Skin of body (tissue), 2 donors: Measurements from ENCODE around the gene MCEE. TPM values are rescaled to one million over a fixed set of nuclear protein-coding genes. Genes with fewer than 3 reads are reported as not detected.
"Not testable (repeated sequence)": the region's sequence is repeated elsewhere in the genome, so short reads cannot be mapped to it uniquely, and the experiment has no call there.

Experiments
- DNase-seq: peaks from one replicate; lab custom pipeline; 2025; lab: John Stamatoyannopoulos, UW
- total RNA-seq: library from RNA; depleted of rRNA; stranded (reverse); fragments of >200 nt; gene quantifications from one replicate; pipeline ENCODE4 v1.2.3, GENCODE V29; 2014

Gene MCEE
- total RNA-seq, 1 donor from 2014 or later: 33.5 TPM

DNA sequence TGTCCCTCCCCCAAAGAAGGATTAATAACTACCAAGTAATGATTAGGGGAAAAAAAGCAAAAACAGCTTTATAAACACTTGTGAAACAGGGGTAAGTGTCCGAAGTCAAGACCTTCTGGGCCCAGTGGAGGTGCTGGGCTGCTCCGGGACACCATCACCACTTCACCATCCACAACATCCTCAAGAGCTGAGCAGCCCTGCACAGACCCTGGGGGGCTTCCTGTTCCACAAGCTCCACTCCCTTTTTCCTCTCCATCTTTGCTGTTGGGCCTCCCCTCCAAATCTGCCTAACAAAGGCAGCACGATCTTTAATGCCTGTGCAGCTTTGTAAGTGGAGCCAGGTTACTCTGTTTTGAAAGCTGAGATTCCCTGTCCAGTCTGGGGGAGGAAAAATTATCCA lies 46.7 kb downstream of the MCEE start:
- not testable (repeated sequence) for DNase-seq

DNA sequence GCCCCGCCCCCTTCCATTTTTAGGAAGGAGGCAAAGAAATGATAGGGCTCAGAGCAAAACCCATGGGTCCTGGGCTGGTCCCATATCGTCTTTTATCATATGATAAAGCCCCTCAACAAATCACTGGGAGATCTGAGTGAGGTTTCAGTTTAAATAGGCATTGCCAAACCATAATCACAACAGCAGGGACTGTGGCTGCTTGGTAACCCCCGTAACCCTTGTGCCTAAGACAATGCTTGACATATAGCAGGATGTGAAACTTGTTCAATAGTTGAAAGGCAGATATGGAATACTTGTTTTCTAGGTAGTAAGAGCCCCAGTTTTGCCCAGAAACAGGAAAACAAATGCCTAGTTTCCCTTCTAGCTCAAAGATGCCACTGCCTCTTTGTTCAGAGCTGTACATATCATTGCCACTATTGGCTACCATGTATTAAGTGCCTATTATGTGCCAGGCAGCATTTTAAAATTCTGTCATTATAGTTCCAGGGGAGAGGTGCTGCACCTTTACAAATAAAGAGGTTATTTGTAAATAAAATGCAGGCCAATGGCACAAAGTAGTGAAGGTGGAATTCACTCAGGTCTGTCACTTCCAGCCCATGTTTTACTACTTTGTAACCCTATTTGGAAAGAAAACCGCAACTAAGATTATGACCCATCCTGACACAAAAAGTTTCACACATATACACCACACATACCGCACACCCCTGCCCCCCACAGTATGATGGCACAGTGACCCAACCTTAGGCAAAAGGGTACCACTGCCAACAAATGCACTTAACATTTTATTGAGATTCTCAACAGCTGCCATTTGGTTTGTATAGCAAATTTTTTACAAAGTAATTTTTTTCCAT lies 47.4 kb downstream of the MCEE start:
- no peak for DNase-seq

DNA sequence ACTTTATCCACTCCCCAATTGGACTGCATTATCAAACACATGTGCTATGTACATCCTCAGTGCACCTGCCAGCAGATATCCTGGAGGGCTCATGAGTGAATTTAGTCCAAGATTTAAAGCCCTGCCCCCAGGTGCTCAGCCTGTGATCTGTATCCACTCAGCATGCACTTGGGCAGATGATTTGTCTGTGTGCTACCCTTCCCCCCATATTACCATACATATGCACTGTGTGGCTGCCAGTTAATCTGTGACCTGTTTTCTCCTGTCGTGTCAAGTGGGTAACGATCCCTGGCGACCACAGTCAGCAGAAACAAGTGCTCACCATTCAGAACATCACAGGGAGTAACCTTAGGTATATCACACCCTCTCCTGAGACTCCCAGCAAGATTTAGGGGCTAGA lies 51.4 kb downstream of the MCEE start:
- no peak for DNase-seq

DNA sequence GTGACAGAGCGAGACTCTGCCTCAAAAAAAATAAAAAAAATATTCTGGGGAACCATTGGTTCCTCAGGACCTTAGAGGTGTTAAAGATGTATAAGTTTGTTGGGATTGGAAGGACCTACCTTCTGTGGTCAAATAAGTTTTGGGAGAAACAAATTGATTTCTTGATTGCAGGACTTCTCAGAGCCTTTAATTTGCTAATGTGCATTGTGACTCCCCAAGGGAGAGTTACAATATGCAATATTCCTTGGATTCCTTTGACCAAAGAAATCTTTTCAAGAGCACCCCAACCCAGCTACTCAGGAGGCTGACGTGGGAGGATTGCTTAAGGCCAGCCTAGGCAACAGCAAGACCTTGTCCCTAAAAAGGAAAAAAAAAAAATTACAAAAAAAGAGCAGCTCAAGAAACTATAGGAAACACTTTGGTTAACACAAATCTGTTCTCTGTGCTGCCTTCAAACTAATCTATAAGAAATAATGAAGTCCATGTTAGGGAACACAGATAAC lies 55.1 kb downstream of the MCEE start:
- no peak for DNase-seq

DNA sequence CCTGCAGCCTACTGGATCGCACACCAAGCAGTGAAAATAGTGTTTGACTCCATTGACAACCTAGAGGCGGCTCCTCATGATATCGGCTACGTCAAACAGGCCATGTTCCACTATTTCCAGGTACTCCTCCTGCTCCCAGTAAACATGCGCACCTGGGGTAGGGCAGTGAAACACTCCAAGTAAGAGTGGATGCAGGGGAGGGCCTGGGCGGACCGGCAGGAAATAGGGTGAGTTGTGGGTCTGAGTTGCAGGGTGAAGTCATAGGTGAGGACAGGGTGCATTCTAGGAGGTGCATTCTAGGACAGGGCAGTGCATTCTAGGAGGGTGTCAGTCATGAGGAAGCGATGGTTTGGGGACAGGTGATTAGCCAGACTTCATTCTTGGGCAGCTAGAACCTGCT lies 56.6 kb downstream of the MCEE start:
- DNase-seq: no peak

DNA sequence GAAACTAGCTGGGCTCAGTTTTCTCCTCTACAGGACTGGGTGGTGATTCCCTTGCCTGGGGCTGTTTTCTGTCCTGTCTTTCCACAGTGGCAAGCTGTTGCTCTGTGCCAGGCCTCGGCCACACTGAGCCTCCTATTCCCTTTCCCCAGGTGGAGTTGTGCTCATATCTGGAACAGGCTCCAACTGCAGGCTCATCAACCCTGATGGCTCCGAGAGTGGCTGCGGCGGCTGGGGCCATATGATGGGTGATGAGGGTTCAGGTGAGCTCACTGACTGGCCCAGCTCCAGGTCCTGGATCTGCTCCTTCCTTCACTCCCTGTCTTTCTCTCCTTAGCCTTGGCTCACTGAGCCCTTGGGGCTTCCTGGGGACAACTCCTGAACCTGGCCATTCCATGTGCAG lies 57.5 kb downstream of the MCEE start:
- DNase-seq: no peak

DNA sequence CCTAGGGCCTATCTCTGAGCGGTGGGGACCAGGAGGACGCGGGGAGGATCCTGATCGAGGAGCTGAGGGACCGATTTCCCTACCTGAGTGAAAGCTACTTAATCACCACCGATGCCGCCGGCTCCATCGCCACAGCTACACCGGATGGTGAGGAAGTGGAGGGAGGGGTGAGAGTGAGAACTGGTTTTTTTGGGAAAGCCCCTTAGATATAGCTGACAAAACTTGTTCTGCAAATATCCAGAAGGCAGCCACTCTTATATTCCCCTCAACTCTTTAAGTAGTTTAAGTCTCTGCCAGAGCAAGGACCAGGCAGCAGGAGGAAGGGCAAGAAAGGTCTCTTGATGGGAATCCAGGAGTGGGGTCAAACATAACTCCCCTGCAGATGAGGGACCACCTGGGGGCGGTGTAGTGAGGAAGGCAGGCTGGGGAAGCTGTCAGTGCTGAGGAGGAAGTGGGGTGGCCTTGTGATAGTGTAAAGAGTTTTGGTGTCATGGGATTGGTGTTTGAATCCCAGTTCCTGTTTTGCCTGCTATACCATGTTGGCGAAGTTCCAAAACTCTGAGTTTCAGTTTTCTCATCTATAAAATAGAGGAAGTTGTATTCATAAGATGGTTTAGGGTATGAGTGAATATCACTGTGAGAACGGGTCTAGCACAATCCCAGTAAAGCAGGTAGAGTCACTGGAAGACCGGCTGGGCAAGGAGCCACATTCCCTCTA lies 58.2 kb downstream of the MCEE start:
- peak; percentile 40 for DNase-seq

DNA sequence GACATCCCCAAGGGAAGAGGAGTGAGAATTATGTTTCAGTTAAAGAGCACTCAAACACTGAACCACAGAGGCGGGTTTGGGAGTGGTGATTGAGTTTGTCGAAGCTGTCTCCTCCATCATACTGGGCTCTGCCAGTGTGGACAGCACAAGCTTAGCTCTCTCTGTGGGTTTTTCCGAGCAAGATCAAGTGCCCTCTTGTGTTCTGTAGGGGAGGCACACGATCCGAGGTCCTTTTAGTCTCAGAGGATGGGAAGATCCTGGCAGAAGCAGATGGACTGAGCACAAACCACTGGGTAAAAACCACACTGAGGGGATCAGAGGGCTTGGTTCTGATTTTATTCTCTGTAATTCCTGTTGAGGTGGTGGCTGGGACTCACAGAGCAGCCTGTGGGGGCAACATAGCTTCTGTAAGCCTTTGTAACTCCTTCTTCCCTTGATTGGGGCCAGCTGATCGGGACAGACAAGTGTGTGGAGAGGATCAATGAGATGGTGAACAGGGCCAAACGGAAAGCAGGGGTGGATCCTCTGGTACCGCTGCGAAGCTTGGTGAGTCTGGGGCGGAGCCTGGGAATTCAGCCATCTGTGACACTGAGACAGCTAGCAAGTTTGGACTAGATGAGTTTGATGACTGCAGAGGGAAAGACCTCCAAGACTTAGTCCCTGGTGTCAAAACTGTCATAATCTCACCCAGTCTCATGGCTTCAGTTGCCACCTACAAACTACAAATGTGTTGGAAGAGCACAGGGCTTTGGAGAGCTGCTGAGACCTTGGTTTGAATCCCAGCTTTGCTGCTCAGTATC lies 59.5 kb downstream of the MCEE start:
- peak; percentile 17 for DNase-seq

DNA sequence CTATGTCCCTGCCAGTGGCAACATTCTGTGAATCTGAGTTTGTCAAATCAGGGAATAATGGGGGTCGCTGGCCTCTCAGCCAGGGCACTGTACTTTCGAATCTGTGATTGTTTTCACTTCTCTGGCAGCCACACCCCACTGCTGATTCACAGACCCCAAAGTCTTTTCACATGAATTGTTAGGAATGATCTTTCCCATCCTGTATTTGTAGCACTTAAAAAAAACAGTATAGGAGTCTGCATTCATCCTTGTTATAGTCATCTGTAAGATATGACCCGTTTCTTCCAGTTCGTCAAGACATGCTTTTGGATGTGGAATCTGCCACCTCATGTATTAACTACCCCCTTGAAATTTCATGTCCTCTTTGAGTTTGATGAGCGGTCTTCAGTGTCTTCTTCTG lies 60.7 kb downstream of the MCEE start:
- no peak for DNase-seq

DNA sequence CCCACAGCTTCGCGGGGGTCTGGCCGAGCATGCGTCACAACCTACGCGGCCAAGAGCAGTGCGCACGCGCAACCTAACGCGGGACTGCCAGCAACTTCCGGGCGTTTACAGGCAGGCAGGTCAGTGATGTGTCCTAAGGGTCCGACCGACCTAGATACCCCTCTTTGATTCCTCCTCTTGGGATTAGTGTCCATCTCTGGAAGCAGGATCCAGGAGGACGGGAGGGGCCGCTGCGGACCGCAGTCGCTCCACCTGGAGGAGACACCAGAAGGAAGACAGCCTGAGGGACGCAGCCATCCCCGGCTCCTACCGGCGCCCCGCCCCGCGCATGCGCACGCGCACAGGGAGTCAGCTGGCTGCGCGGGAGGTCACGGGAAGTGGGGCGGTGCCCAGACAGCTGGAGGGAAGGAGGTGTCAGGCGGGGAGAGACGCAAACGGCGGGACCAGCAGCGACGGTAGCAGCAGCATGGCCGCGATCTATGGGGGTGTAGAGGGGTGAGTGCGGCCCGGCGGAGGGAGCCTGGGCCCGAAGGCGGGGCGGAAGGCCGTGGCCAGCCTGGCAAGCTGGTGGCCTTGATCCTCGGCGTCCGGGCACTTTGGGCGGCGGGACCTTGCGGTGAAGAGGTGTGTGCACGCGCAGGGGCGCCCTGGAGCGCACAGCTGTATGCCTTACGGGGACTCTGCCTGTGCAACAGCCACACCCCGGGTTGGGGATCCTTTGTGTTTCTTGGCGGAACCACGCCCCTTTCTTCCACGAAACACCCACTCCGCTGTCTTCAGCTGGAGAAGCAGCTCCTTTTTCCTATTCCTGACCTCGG lies 61.6 kb downstream of the MCEE start, which contains the start of gene NAGK:
Gene NAGK, plus strand, starts transcription at position 431 of the 818 bp plus-strand sequence. Its CDS starts 36 bp downstream, at position 467.
- peak; percentile 98 for DNase-seq

DNA sequence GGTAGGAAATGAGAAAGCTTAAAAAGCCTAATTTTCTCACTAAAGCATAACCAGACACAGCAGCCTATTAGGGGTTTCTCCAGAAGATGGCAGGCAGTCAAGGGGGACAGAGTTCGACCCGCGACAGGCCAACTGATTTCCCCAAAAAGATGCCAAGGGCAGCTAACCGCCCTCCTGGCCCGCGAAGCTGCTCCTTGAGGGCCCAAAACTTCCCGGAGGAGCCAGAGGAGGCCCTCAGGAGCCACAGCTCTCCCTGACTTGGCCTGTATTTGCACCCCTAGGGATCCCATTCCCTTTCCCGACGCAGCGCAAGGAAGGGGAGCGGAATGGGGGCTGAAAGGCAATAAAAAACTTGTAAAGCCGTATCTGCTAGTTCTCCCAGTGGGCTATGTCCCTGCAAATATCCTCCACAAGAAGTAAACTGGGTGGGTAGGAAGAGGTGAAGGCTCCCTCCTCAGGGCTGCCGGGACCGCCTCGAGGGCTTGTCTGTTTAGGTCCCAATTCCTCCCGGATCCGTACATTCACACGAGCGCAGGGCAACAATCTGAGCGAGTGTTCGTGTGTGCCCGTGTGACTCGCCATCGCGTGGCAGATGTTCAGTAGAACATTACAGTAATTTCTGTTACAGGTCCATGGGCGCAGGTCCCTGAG lies 62.3 kb downstream of the MCEE start:
- DNase-seq: no peak

DNA sequence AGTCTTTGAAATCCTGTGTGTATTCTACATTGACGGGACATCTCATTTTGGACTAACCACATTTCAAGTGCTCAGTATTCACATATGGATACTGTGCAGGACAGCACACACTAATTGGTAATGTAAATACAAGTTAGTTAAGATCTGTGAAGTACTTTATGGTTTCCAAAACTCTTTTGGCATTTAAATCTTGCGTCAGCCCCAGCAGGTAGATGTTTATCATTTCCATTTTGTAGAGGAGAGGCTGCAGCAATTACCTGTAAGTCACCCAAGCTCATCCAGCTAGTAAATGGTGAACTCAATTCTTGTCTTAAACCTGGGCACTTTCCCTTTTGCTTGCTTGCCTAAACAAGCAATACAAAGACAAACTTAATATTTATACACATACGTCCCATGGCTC lies 63.2 kb downstream of the MCEE start:
- DNase-seq: no peak

DNA sequence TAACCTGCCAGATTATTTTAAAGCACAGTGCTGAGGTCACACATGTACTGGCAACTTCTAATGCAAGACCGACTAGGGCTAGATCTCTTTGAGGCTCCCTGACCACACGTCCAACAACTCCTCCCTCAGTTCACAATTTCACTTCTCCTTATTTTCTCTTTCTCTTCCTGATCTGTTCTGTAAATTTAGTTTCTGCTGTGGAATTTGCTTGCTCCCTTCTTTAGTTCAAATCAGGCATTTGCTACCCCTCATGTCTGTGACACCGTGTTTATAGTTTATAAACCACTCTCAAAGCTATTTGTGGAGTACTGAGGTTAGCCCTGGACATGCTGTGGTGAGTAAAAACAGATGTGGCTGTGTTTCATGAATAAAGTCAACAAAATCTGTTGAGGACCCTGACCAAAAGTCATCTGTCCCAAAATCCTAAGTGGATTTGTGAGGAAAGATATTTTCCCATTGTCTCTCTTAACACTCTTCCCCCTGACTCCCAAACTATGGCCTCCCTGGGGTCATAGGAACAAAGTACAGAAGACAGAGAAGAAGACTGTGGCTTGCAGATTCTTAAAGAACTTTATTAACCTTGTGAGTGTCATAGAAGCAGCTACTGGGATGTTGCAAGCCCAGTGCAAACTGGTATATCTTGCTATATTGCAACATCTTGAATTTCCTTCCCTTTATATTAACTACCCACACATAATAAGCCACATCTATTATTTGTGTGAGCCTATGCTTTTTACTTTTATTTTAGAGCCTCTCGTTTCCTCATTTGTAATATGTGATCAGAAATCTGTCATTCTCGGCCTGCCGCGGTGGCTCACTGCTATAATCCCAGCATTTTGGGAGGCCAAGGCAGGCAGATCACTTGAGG lies 65.0 kb downstream of the MCEE start:
- no peak for DNase-seq

DNA sequence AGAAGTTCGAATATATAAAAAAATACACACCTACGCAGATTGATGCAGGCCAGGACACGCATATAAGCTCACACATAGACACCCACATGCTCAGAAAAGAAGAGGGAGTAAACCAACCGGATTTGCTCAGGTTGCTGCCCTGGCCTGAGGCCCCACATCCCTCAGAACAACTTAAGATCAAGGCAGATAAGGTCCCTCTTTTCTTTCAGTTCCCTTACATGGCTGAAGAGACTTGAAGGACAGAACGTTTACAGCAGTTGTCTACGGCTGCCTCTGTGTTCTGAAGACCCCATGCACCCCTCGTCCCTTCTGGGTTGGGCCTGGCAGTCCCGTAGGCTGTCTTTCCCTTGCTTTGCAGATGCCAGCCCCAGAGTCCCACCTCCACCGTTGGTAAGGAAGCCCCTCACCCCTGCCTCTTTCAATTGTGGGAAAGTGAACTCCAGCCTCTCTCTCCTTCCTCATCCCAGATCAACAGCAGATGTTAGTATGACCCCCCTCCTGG lies 65.9 kb downstream of the MCEE start:
- no peak for DNase-seq

DNA sequence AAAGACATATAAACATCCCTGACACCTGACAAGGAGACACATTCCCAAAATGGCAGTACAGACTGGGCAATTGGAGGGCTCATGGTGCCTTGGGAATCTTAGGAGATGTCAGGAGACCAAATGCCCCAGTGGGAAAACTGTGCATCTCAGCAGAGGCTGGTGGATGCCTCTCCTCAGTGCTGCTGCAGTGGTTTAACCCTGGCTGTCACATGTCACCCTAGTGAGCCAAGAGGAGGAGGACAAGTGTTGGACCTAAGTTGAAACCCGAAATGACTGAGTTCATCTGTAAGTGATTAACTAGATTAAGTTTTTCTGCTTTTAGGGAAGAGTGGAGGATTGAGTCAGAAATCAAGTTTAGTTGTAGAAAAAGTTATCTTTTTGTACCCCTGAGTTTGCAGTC lies 66.8 kb downstream of the MCEE start:
- DNase-seq: no peak

DNA sequence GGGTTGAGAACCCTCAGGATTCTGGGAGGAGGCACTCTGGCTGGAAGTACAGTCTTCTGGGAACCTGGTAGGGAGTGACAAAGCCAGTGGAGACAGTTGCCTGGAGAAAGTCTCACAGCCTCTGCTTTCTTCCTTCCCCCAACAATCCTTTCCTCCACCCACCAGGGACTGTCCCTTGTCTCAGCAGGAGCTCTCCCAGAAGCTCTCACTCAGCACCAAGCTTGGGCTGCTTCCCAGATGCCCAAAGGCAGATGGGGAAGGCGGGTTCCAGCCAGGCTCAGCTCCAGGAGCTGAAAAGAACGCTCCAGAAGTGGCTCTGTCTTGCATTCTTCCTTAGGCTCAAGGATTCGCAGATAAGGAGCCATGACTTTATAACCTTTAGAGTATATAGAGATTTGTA lies 69.2 kb downstream of the MCEE start:
- DNase-seq: no peak

DNA sequence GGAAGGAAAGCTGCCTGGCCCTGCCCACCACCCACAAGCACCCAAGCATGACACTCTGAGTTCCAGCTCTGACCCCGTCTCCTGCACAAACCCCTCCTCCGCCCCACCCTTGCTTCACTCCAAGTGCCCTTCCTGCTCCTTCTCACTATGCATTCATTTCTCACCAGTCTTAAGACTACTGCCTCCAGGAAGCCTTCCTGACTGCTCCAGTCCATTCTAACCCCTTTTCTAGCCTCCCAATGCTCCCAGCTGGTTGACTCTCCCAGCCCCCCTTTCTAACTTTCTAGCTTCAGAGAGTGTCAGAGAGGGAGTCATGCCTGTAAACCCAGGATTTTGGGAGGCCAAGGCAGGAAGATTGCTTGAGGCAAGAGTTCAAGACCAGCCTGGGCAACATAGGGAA lies 69.8 kb downstream of the MCEE start:
- no peak for DNase-seq
